K562 (cell line): Measurements from ENCODE around the gene CALU. TPM values are rescaled to one million over a fixed set of nuclear protein-coding genes. Genes with fewer than 3 reads are reported as not detected.

ENCODE experiments used
- CXXC5 ChIP-seq: fragments of 250-450 bp; sonication (Bioruptor Pico); IDR thresholded peaks from 2 replicates; pipeline ENCODE4 v1.8.0; 2022; ENCODE audit warnings: inconsistent platforms, mild to moderate bottlenecking, moderate library complexity
- FOSL1 ChIP-seq: fragments of 200-800 bp; sonication (Bioruptor generic); conservative IDR thresholded peaks from 2 replicates; pipeline ENCODE4 v1.6.1; 2016; ENCODE audit warnings: missing genetic modification characterization, missing compliant biosample characterization
- HDAC1 ChIP-seq, 2 experiments: fragments of 450-650 bp; IDR thresholded peaks; 2 replicates each; pipeline ENCODE4 v1.6.1; 2016 to 2017; ENCODE audit warnings: inconsistent platforms in 1 of 2, mild to moderate bottlenecking in 1 of 2, moderate library complexity in 1 of 2
- HNRNPUL1 ChIP-seq: fragments of 200-400 bp; formaldehyde crosslinking; IDR thresholded peaks from 2 replicates; pipeline ENCODE4 v1.6.1; 2017; ENCODE audit warnings: low read length
- MTA2 ChIP-seq: fragments of 450-650 bp; IDR thresholded peaks from 2 replicates; pipeline ENCODE4 v1.6.1; 2016; ENCODE audit warnings: low read depth
- NR2C2 ChIP-seq, 2 experiments: fragments of 200-800 bp in 1 of 2; sonication (Bioruptor generic) in 1 of 2; sonication (generic) in 1 of 2; formaldehyde crosslinking in 1 of 2; IDR thresholded peaks; 2 replicates each; pipeline versions ENCODE4 v1.6.1 to v1.8.0; 2016 to 2022; ENCODE audit warnings: mild to moderate bottlenecking in 1 of 2, missing compliant biosample characterization in 1 of 2, missing genetic modification characterization in 1 of 2, missing genetic modification reagents in 1 of 2
- NRF1 ChIP-seq, 2 experiments: fragments of 450-650 bp; IDR thresholded peaks in 1 of 2; conservative IDR thresholded peaks in 1 of 2; 2 replicates each; pipeline ENCODE4 v1.6.1; 2014; ENCODE audit warnings: mild to moderate bottlenecking in 2 of 2
- PHTF2 ChIP-seq: fragments of 250-450 bp; sonication (Bioruptor Pico); IDR thresholded peaks from 2 replicates; pipeline ENCODE4 v1.5.0; 2021; ENCODE audit warnings: mild to moderate bottlenecking
- REST ChIP-seq, 2 experiments: fragments of 450-650 bp; formaldehyde crosslinking in 1 of 2; IDR thresholded peaks; 2 replicates each; pipeline versions ENCODE4 v1.4.0 to v1.6.1; 2014 to 2020; ENCODE audit warnings: mild to moderate bottlenecking in 2 of 2, borderline replicate concordance in 1 of 2, low read depth in 1 of 2
- SAP30 ChIP-seq: fragments of 200-600 bp; sonication (generic); IDR thresholded peaks from 2 replicates; pipeline ENCODE4 v1.6.1; 2012; ENCODE audit warnings: borderline replicate concordance, low read depth, mild to moderate bottlenecking, moderate library complexity, low read length, control low read depth, inconsistent platforms; ENCODE audit not compliant: insufficient read depth, poor library complexity, severe bottlenecking
- SREBF2 ChIP-seq: sonication (generic); formaldehyde crosslinking; IDR thresholded peaks from 2 replicates; pipeline ENCODE4 v1.4.0; 2020; ENCODE audit warnings: mild to moderate bottlenecking, missing genetic modification reagents
- TFAP4 ChIP-seq: sonication (generic); formaldehyde crosslinking; IDR thresholded peaks from 2 replicates; pipeline ENCODE4 v1.8.0; 2022; ENCODE audit warnings: missing genetic modification reagents, mild to moderate bottlenecking, moderate library complexity, borderline replicate concordance
- YBX1 ChIP-seq: fragments of 450-650 bp; IDR thresholded peaks from 2 replicates; pipeline ENCODE4 v1.7.1; 2016; ENCODE audit warnings: mild to moderate bottlenecking
- ZNF146 ChIP-seq: IDR thresholded peaks from one replicate; pipeline ENCODE4 v1.6.1; 2018; ENCODE audit warnings: missing compliant biosample characterization; ENCODE audit not compliant: unreplicated experiment
- polyA plus RNA-seq, 8 experiments: library from polyadenylated mRNA; depleted of rRNA in 4 of 8; stranded (reverse) in 5 of 8; unstranded in 3 of 8; fragments of >200 nt; fragmentation: Nextera tagmentation in 2 of 8; fragmentation: Illumina TruSeq in 1 of 8; extraction: Ambion mirVana in 2 of 8; extraction: Trizol in 1 of 8; gene quantifications; 2 replicates each; pipeline versions ENCODE4 v1.2.1 to v1.2.3, GENCODE V29; 2011 to 2014; ENCODE audit warnings: inconsistent platforms in 1 of 8, missing spikeins in 1 of 8
- total RNA-seq, 7 experiments: library from RNA; depleted of rRNA in 6 of 7; stranded (reverse); fragments of >200 nt in 6 of 7; fragmentation: Illumina TruSeq in 2 of 7; extraction: Trizol in 2 of 7; gene quantifications; 2 replicates each; pipeline versions ENCODE4 v1.2.1 to v1.2.3, GENCODE V29; 2011 to 2021; ENCODE audit warnings: low replicate concordance in 1 of 7
- TF ChIP-seq, protein P1 (sequence below): sonication (generic); formaldehyde crosslinking; IDR thresholded peaks from 2 replicates; pipeline ENCODE4 v1.9.0; 2022; ENCODE audit warnings: mild to moderate bottlenecking, missing genetic modification reagents

CALU gene
- total and polyA plus RNA-seq, 9 of the 15 experiments (the other 6 are each of a cell fraction or from before 2014, with no cell fraction given) = 166 to 286 (median 215) TPM

DNA sequence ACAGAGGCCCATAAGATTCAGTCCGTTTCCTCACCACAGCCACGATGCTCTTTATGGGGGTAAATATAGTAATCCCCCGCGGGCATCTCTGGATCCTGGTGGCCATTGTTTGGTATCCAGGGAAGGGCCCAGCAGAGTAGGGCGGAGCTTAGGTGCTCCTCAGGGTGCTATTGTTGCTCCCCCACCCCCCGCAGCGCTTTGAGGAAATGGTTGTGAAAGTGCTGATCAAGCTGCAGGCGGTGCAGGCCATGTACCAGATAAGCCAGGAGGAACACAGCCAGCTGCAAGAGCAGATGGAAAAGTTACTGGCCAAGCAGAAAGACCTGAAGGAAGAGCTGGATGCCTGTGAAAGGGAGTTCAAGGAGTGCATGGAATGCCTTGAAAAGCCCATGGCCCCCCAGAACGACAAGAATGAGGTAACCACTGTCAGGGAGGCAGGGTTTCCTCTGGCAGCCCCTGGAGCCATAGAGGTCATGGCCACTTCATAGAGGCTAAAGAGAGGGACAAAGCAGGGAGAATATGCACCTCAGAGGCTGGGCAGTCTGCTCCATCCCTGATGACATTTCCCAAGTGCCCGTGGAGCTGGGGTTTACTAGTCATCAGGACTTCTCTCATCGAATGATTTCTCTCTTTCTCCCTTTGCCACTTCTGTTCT, 73.5 kb downstream of the CALU start (continued):
- TF ChIP-seq FOSL1 (tag) (0 out of 2 replicates have a peak, but pooled peaks have one; percentile 15), NRF1 (conservative IDR thresholded peaks at IDR 0.05 in 1 of 2, IDR thresholded peaks at IDR 0.05 in 1 of 2) (peak; percentile 30 to 46; a peak in 3 of 4 replicates), REST (IDR thresholded peaks at IDR 0.05; ENCODE audit: borderline replicate concordance) (peak; percentile 69), REST (CRISPR knock-in tag; IDR thresholded peaks at IDR 0.05; ENCODE audit: low read depth) (no peak), SAP30 (no peak), HDAC1 (IDR thresholded peaks at IDR 0.05) (peak in 1 of 2 experiments; percentile 60; a peak in 1 of 4 replicates), MTA2 (peak; percentile 59; the same call in 1 of the 2 replicates), SREBF2 (CRISPR knock-in tag) (no peak), TFAP4 (CRISPR knock-in tag) (peak; percentile 93), ZNF146 (no peak), YBX1 (no peak), PHTF2 (CRISPR knock-in tag) (no peak), HNRNPUL1 (no peak), NR2C2 (CRISPR knock-in tag; IDR thresholded peaks at IDR 0.05) (no peak), NR2C2 (tag; IDR thresholded peaks at IDR 0.05) (no peak), CXXC5 (CRISPR knock-in tag) (peak; percentile 60; the same call in 1 of the 2 replicates)
- TF ChIP-seq, protein P1, sequence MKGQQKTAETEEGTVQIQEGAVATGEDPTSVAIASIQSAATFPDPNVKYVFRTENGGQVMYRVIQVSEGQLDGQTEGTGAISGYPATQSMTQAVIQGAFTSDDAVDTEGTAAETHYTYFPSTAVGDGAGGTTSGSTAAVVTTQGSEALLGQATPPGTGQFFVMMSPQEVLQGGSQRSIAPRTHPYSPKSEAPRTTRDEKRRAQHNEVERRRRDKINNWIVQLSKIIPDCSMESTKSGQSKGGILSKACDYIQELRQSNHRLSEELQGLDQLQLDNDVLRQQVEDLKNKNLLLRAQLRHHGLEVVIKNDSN = no peak
